Measurements from ENCODE around the gene GNG5.
"Not testable (repeated sequence)": the region's sequence is repeated elsewhere in the genome, so short reads cannot be mapped to it uniquely, and the experiment has no call there.

Gene GNG5

GRCh38 chr1:84488107-84488506, 18.3 kb downstream of the GNG5 start:
- DNase-seq (ENCODE audit: low read depth in 2 of 2) = no peak

GRCh38 chr1:84481317-84481716, 25.1 kb downstream of the GNG5 start:
- DNase-seq (ENCODE audit: low read depth in 2 of 2) = no peak

- no peak for DNase-seq (ENCODE audit: low read depth in 2 of 2)
Measured at GRCh38 chr1:84480650-84481049, 25.7 kb downstream of the GNG5 start.

GRCh38 chr1:84479998-84480397, 26.4 kb downstream of the GNG5 start:
- DNase-seq (ENCODE audit: low read depth in 2 of 2) = no peak

GRCh38 chr1:84478876-84479868, 27.2 kb downstream of the GNG5 start, which contains the start of gene RPF1:
Gene RPF1 (plus strand): TSS chr1:84479266. CDS start chr1:84479282, 16 bp downstream.
- peak; percentile 51 for DNase-seq (ENCODE audit: low read depth in 2 of 2)

GRCh38 chr1:84476225-84476624, 30.2 kb downstream of the GNG5 start:
- no peak for DNase-seq (ENCODE audit: low read depth in 2 of 2)

GRCh38 chr1:84467298-84467697, 39.1 kb downstream of the GNG5 start:
- DNase-seq (ENCODE audit: low read depth in 2 of 2) = no peak

- no peak for DNase-seq (ENCODE audit: low read depth in 2 of 2)
Measured at GRCh38 chr1:84462118-84462517, 44.3 kb downstream of the GNG5 start.

- DNase-seq (ENCODE audit: low read depth in 2 of 2) = no peak
Measured at GRCh38 chr1:84452436-84452835, 53.9 kb downstream of the GNG5 start.

- no peak for DNase-seq (ENCODE audit: low read depth in 2 of 2)
Measured at GRCh38 chr1:84450910-84451309, 55.5 kb downstream of the GNG5 start.

- not testable (repeated sequence) for DNase-seq (ENCODE audit: low read depth in 2 of 2)
Measured at GRCh38 chr1:84448704-84449103, 57.7 kb downstream of the GNG5 start.
